Kidney (tissue), 14 donors: ENCODE data around the gene ELK4. TPM values are rescaled to one million over a fixed set of nuclear protein-coding genes. Genes with fewer than 3 reads are reported as not detected.

Experiments
- DNase-seq, 5 donors: peaks; one replicate each; pipeline ENCODE4 v3.0.0-alpha.2; 2013 to 2020
- FAIRE-seq: peaks from 2 replicates; lab custom pipeline; 2012; peaks lifted over from hg19 to GRCh38; lab: Jason Lieb, UNC
- H3K27ac ChIP-seq, 2 donors: one replicate each; pipeline ENCODE4 v1.7.0; 2013; ENCODE audit warnings: low read depth in 2 of 2, low read length in 2 of 2, inconsistent platforms in 1 of 2
- H3K27me3 ChIP-seq: one replicate; pipeline ENCODE4 v1.7.1; 2013; ENCODE audit warnings: low read length, inconsistent platforms; ENCODE audit not compliant: control insufficient read depth, insufficient read depth
- H3K36me3 ChIP-seq, 3 donors: one replicate each; pipeline versions ENCODE4 v1.7.0 to v1.7.1; 2013; ENCODE audit warnings: low read length in 3 of 3, control low read depth in 1 of 3, inconsistent platforms in 1 of 3; ENCODE audit not compliant: insufficient read depth in 3 of 3, control insufficient read depth in 2 of 3
- H3K4me1 ChIP-seq, 3 donors: one replicate each; pipeline versions ENCODE4 v1.7.0 to v1.7.1; 2013; ENCODE audit warnings: low read length in 3 of 3, inconsistent platforms in 1 of 3, low read depth in 1 of 3; ENCODE audit not compliant: control insufficient read depth in 2 of 3, insufficient read depth in 2 of 3
- H3K4me3 ChIP-seq, 3 donors: one replicate each; pipeline versions ENCODE4 v1.7.0 to v1.8.1; 2013; ENCODE audit warnings: low read length in 3 of 3, control low read depth in 1 of 3, inconsistent platforms in 1 of 3
- H3K9ac ChIP-seq, 3 donors: one replicate each; pipeline versions ENCODE4 v1.7.0 to v1.7.1; 2013; ENCODE audit warnings: low read length in 3 of 3, control low read depth in 1 of 3, inconsistent platforms in 1 of 3
- H3K9me3 ChIP-seq, 3 donors: one replicate each; pipeline versions ENCODE4 v1.7.0 to v1.7.1; 2013; ENCODE audit warnings: low read length in 3 of 3, control low read depth in 1 of 3, inconsistent platforms in 1 of 3; ENCODE audit not compliant: control insufficient read depth in 2 of 3, insufficient read depth in 1 of 3
- CTCF ChIP-seq: IDR thresholded peaks from 3 replicates; pipeline ENCODE4 v1.5.1; 2012; ENCODE audit warnings: mild to moderate bottlenecking, moderate library complexity, borderline replicate concordance; ENCODE audit not compliant: insufficient read depth; ENCODE audit errors: extremely low read depth
- intact Hi-C: fragments of 100-400 bp; cut with DNase I; formaldehyde crosslinking; loops from one replicate; pipeline ENCODE4 v1.11.1; 2022
- polyA plus RNA-seq: library from polyadenylated mRNA; stranded (reverse); fragments of 350-450 nt; fragmentation: Illumina TruSeq; extraction: RNeasy Lipid Tissue Mini Kit (QIAGEN cat#74804); gene quantifications from one replicate; pipeline ENCODE4 v1.2.3, GENCODE V29; 2014; ENCODE audit warnings: low read depth, low replicate concordance; ENCODE audit not compliant: insufficient read depth
- total RNA-seq: library from RNA; stranded (reverse); fragmentation: NEBNext Ultra II Directional; extraction: Animal tissue kit (Norgen Biotek cat#: 25700); gene quantifications from one replicate; pipeline ENCODE4 v1.2.1, GENCODE V29; 2021
- donor health status: control.
- donor health status: control.
- donor health status: control.
- donor health status: control.
- donor health status: control.
- donor health status: DM: yes; HTN: yes; CAD: no.
- donor health status: Normal renal cell carcinoma (clear cell type).

ELK4 gene
- total and polyA plus RNA-seq, 2 donors from 2014 or later: 4.2 to 87.3 TPM

- intact Hi-C loops: no loop called here
- FAIRE-seq: no peak
- Histone ChIP-seq H3K4me1 (peaks cover 7 to 26% (median 18%) of the 10 kb centered on the region in 3 donors), H3K27me3 (no peaks in the 10 kb centered on the region), H3K36me3 (peaks cover 0 to 4% (median 0%) of the 10 kb centered on the region in 3 donors), H3K9me3 (no peaks in the 10 kb centered on the region), H3K4me3 (no peak overlapping the region), H3K27ac (no peak overlapping the region), H3K9ac (no peak overlapping the region)
- no peak for DNase-seq
- TF ChIP-seq CTCF: no peak
These were observed 36.0 kb downstream of the ELK4 start for GRCh38 chr1:205595861-205596260.

GRCh38 chr1:205595435-205595834 is 36.4 kb downstream of the ELK4 start:
- Histone ChIP-seq H3K4me1 (peaks cover 7 to 22% (median 18%) of the 10 kb centered on the region in 3 donors), H3K36me3 (peaks cover 0 to 4% (median 0%) of the 10 kb centered on the region in 3 donors), H3K27me3 (no peaks in the 10 kb centered on the region), H3K9ac (no peak overlapping the region), H3K4me3 (no peak overlapping the region), H3K9me3 (no peaks in the 10 kb centered on the region), H3K27ac (no peak overlapping the region)
- DNase-seq (no peak), FAIRE-seq (no peak)
- intact Hi-C loops: no loop called here
- no peak for TF ChIP-seq CTCF

GRCh38 chr1:205594846-205595245 is 37.0 kb downstream of the ELK4 start:
- intact Hi-C loops: no loop called here
- H3K4me3 ChIP-seq: no peak overlapping the region

More at GRCh38 chr1:205594846-205595245, 37.0 kb downstream of the ELK4 start:
- Histone ChIP-seq H3K36me3 (peaks cover 0 to 4% (median 0%) of the 10 kb centered on the region in 3 donors), H3K4me1 (peaks cover 6 to 16% (median 15%) of the 10 kb centered on the region in 3 donors), H3K9me3 (no peaks in the 10 kb centered on the region), H3K27me3 (no peaks in the 10 kb centered on the region), H3K9ac (no peak overlapping the region), H3K27ac (no peak overlapping the region)
- TF ChIP-seq CTCF: no peak
- no peak for DNase-seq
- no peak for FAIRE-seq
